Left lung (tissue), 10 donors: ENCODE results near the gene PXK. TPM values are rescaled to one million over a fixed set of nuclear protein-coding genes. Genes with fewer than 3 reads are reported as not detected.

Experiments
- ATAC-seq: fragments of 200-7000 bp; cut with Tn5 transposase; one replicate; pipeline ENCODE4 v1.9.1; 2020; ENCODE audit warnings: moderate library complexity
- DNase-seq, 4 donors: peaks; one replicate each; pipeline ENCODE4 v3.0.0-alpha.2; 2013 to 2020
- H3K27ac ChIP-seq, 2 donors: fragments of 200-600 bp; sonication (generic) in 1 of 2; one replicate each; pipeline versions ENCODE4 v1.5.0 to v1.8.0; 2020 to 2021
- H3K27me3 ChIP-seq, 2 donors: fragments of 200-600 bp; sonication (generic) in 1 of 2; one replicate each; pipeline versions ENCODE4 v1.5.0 to v1.8.0; 2020 to 2021
- H3K36me3 ChIP-seq, 2 donors: fragments of 200-600 bp; sonication (generic) in 1 of 2; one replicate each; pipeline versions ENCODE4 v1.5.0 to v1.8.0; 2020 to 2021
- H3K4me1 ChIP-seq, 2 donors: fragments of 200-600 bp; one replicate each; pipeline ENCODE4 v1.8.0; 2021
- H3K4me3 ChIP-seq, 2 donors: fragments of 200-600 bp; sonication (generic) in 1 of 2; one replicate each; pipeline versions ENCODE4 v1.5.0 to v1.8.0; 2020 to 2021; ENCODE audit warnings: mild to moderate bottlenecking in 1 of 2
- H3K9me3 ChIP-seq, 2 donors: fragments of 200-600 bp; sonication (generic) in 1 of 2; one replicate each; pipeline versions ENCODE4 v1.5.0 to v1.8.0; 2020 to 2021
- CTCF ChIP-seq, 2 donors: fragments of 200-600 bp; sonication (generic) in 1 of 2; IDR thresholded peaks; one replicate each; pipeline versions ENCODE4 v1.5.0 to v1.8.0; 2021; ENCODE audit warnings: antibody characterized with exemption in 2 of 2
- intact Hi-C, 2 donors: fragments of 100-400 bp; cut with DNase I; formaldehyde crosslinking; loops; one replicate each; pipeline versions ENCODE4 v1.11.2 to v1.14.2; 2022
- polyA plus RNA-seq, 6 donors: library from polyadenylated mRNA; unstranded; fragments of 120-200 nt; gene quantifications; one replicate each; pipeline ENCODE4 v1.2.1, GENCODE V29; 2013; ENCODE audit not compliant: insufficient read length in 6 of 6
- total RNA-seq, 2 donors: library from RNA; stranded (reverse); fragmentation: NEBNext Ultra II Directional; extraction: Animal tissue kit (Norgen Biotek cat#: 25700); gene quantifications; one replicate each; pipeline ENCODE4 v1.2.1, GENCODE V29; 2021
- donor health status: DM: no; HTN: yes; CAD: no.
- donor health status: DM: no; HTN: no; CAD: no.

PXK gene
- total and polyA plus RNA-seq, 8 donors: 19.0 to 42.3 (median 34.0) TPM

GRCh38 chr3:58291671-58292338 is 40.9 kb upstream of the PXK start:
- Histone ChIP-seq H3K36me3 (peaks cover 0 to 9% of the 10 kb centered on the region in 2 donors), H3K9me3 (peaks cover 0 to 3% of the 10 kb centered on the region in 2 donors), H3K4me3 (no peak overlapping the region), H3K27me3 (no peaks in the 10 kb centered on the region), H3K4me1 (no peaks in the 10 kb centered on the region), H3K27ac (no peak overlapping the region)
- intact Hi-C loops: loop anchor here in 1 of 2 donors (10.0 kb wide), 1 partner anchor 47 kb away; no protein-coding TSS in a partner anchor
- no peak for TF ChIP-seq CTCF (IDR thresholded peaks at IDR 0.05)
- ATAC-seq (no peak), DNase-seq (no peak)

GRCh38 chr3:58292866-58293265 is 39.8 kb upstream of the PXK start:
- no peaks in the 10 kb centered on the region for H3K36me3 ChIP-seq
- H3K4me3 ChIP-seq: no peak overlapping the region
- intact Hi-C loops: loop anchor here in 1 of 2 donors (10.0 kb wide), 1 partner anchor 48 kb away; no protein-coding TSS in a partner anchor
- DNase-seq (no peak), ATAC-seq (no peak)
- H3K4me1 ChIP-seq: no peaks in the 10 kb centered on the region
- H3K27me3 ChIP-seq: no peaks in the 10 kb centered on the region
- H3K9me3 ChIP-seq: peaks cover 0 to 3% of the 10 kb centered on the region in 2 donors
- H3K27ac ChIP-seq: no peak overlapping the region
- no peak for TF ChIP-seq CTCF (IDR thresholded peaks at IDR 0.05)

- Histone ChIP-seq H3K36me3 (no peaks in the 10 kb centered on the region), H3K4me3 (no peak overlapping the region), H3K27me3 (peaks cover 0 to 6% of the 10 kb centered on the region in 2 donors), H3K9me3 (peaks cover 0 to 3% of the 10 kb centered on the region in 2 donors), H3K4me1 (no peaks in the 10 kb centered on the region), H3K27ac (no peak overlapping the region)
- intact Hi-C loops: loop anchor here in 1 of 2 donors (10.0 kb wide), 1 partner anchor 49 kb away; no protein-coding TSS in a partner anchor
- DNase-seq (no peak), ATAC-seq (no peak)
- no peak for TF ChIP-seq CTCF (IDR thresholded peaks at IDR 0.05)
These were observed 39.2 kb upstream of the PXK start for GRCh38 chr3:58293516-58293915.

GRCh38 chr3:58296269-58296668 is 36.4 kb upstream of the PXK start:
- no peak for ATAC-seq
- intact Hi-C loops: loop anchor here in 1 of 2 donors (10.0 kb wide), 1 partner anchor 51 kb away; no protein-coding TSS in a partner anchor

More at GRCh38 chr3:58296269-58296668, 36.4 kb upstream of the PXK start:
- Histone ChIP-seq H3K36me3 (no peaks in the 10 kb centered on the region), H3K9me3 (peaks cover 0 to 3% of the 10 kb centered on the region in 2 donors), H3K4me3 (no peak overlapping the region), H3K27me3 (peaks cover 0 to 33% of the 10 kb centered on the region in 2 donors), H3K27ac (no peak overlapping the region), H3K4me1 (no peaks in the 10 kb centered on the region)
- no peak for TF ChIP-seq CTCF (IDR thresholded peaks at IDR 0.05)
- DNase-seq: no peak
